Measurements from ENCODE around the gene TMEM128. TPM values are rescaled to one million over a fixed set of nuclear protein-coding genes. Genes with fewer than 3 reads are reported as not detected.

Gene TMEM128
- 10.0 to 12.8 TPM (median 10.9 TPM) in 5 replicates for total RNA-seq (2022; extraction: Qiagen RNA extraction; ENCODE audit: low read depth)

DNA sequence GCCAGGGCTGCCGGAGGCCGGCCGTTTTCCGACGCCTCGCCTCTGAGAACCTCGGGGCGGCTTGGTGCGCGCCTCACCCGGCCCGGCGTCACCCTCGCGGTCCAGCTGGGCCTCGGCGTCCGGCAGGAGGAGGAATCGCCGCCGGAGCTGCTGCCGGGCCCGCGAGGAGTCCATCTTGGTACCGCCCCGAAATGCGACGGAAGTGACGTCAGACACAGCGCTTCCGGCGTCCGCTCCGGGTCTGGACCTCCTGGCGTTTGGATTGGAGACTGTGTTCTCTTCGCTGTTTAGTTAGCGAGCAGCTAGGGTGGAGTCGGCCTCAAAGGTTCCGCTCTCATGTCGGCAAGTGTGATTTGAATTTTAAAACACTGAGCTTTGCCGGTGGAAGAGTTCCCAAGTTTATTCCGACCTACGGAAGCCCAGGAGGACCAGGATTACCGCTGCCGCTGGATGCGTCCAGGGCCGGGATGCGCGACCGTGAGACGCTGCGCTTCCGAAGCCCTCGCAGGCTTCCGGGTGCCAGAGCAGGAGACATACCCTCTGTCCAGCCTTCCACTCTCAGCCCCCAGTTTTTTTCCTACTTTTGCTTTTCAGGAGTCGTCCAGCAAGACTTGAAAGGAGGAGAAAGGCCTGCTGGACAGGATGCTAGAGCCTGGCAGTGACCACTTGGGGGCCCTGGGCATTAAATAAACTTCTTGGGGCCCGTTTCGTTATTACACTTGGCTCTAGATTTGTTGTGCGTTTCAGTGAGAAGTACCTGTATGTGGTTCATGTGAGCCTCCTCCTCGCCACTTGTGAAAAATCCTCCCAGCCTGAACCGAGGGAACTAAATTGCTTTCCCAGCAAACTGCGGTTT lies at the start of gene TMEM128:
TSS of gene TMEM128 (minus strand) at position 195 of the 856 bp plus-strand sequence. CDS start at position 174, 21 bp downstream.

DNA sequence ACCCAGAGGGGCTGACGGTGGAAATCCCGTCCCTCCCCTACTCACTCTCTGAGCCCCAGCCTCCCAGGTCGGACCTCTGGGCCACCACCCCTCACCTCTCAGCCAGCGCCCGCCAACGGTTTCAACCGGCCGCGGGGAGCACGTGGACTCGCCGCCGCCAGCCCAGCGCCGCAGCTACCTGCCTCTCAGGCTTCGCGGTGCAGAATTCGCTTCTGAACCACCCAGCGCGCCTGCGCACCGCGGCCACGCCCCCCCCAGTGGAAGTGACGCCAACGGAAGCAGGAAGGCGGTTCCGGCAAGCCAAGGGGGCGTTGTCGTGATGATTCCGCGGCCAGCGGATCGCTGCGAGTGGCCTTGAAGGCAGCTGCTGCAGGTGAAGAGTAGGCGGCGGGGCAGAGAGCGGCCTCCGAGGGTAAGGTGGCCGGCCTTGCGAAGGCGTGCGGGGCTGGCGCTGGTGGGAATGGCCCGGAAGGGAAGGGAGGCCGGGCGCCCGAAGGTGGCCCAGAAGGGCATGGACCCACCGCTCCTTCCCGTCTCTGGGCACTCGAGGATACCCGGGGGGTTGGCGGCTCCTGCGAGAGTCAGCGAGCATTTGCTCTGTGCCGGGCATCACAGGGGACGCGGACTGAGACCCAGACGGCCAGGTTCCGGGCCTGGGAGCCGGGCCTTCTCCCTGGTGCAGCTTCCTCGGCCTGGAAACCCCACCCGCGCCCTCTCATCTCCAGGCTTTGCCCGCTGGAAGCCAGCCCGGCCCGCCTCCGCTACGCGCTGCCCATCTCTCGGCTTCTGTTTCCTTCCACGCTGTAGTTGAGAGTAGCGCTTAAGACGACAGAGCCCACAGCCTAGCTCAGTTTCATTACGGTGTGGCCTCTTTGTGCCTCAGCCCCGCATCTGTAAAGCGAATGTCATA lies 42.2 kb upstream of the TMEM128 start, which contains the start of the genes LYAR and ZBTB49:
TSS of gene LYAR (minus strand) at position 214 of the 910 bp plus-strand sequence. CDS start 6,412 bp downstream, outside the sequence.
TSS of gene ZBTB49 (plus strand) at position 311 of the 910 bp plus-strand sequence. CDS start 9,695 bp downstream, outside the sequence.

GRCh38 chr4:4226606-4227438 lies 21.2 kb downstream of the TMEM128 start, which contains the start of gene OTOP1:
Gene OTOP1, minus strand, starts transcription at chr4:4226929. Its CDS starts 65 bp downstream, at chr4:4226864.

Other genes starting within 250 kb of the TMEM128 start
- not detected in 5 replicates for gene OTOP1, start 21.3 kb downstream of the TMEM128 start, total RNA-seq (2022; extraction: Qiagen RNA extraction; ENCODE audit: low read depth)
- 28.1 to 36.9 TPM (median 30.1 TPM) in 5 replicates for gene LYAR, start 41.9 kb upstream of the TMEM128 start, total RNA-seq (2022; extraction: Qiagen RNA extraction; ENCODE audit: low read depth)
- gene ZBTB49, start 42.0 kb upstream of the TMEM128 start, total RNA-seq (2022; extraction: Qiagen RNA extraction; ENCODE audit: low read depth) = 2.1 to 2.9 TPM (median 2.7 TPM) in 5 replicates
- 0.60 to 0.98 TPM (median 0.90 TPM) in 5 replicates for gene NSG1, start 138.9 kb upstream of the TMEM128 start, total RNA-seq (2022; extraction: Qiagen RNA extraction; ENCODE audit: low read depth)